Measurements from ENCODE around the gene TCAIM.

The TCAIM gene

GRCh38 chr3:44323341-44323955, 15.1 kb upstream of the TCAIM start:
- Histone ChIP-seq H3K9me3 (ENCODE audit: insufficient read depth, low read depth, low read length) (no peaks in the 10 kb centered on the region), H4K12ac (ENCODE audit: low read depth, low read length) (no peak overlapping the region), H3K4me1 (ENCODE audit: control insufficient read depth in 1 of 2, insufficient read depth in 2 of 2, low read length in 2 of 2) (no peaks in the 10 kb centered on the region), H3K4me3 (ENCODE audit: low read depth, low read length) (no peak overlapping the region), H3K4me2 (ENCODE audit: low read length) (no peak overlapping the region), H3K27ac (ENCODE audit: low read depth, low read length) (no peak overlapping the region), H2AFZ (ENCODE audit: insufficient read depth, low read length, poor library complexity) (no peak overlapping the region), H3K36me3 (ENCODE audit: control insufficient read depth in 1 of 2, insufficient read depth in 2 of 2, low read length in 2 of 2) (no peaks in the 10 kb centered on the region), H3K23ac (ENCODE audit: low read length) (no peak overlapping the region), H2BK12ac (ENCODE audit: low read length) (no peak overlapping the region), H3K4ac (ENCODE audit: low read depth, low read length) (no peak overlapping the region), H3K27me3 (ENCODE audit: insufficient read depth, low read length) (no peaks in the 10 kb centered on the region), H3K79me2 (ENCODE audit: control insufficient read depth, insufficient read depth, low read length, poor library complexity) (no peaks in the 10 kb centered on the region), H3K18ac (ENCODE audit: low read length) (no peak overlapping the region), H2BK120ac (ENCODE audit: insufficient read depth, low read length, poor library complexity) (no peak overlapping the region), H2BK5ac (ENCODE audit: low read depth, low read length, poor library complexity) (no peak overlapping the region), H3K9ac (ENCODE audit: low read length) (no peak overlapping the region), H3K14ac (ENCODE audit: low read length) (no peak overlapping the region), H2AK5ac (ENCODE audit: low read length) (no peak overlapping the region), H3K79me1 (ENCODE audit: low read length) (no peaks in the 10 kb centered on the region), H4K91ac (ENCODE audit: low read depth, low read length) (no peak overlapping the region), H4K8ac (ENCODE audit: low read depth, low read length) (no peak overlapping the region)
- no CpG with 5 or more reads among the region's 4 CpGs for WGBS (ENCODE audit: extremely low coverage, insufficient coverage, insufficient read length)
- DNase-seq, result peak; percentile 42 to 80

DNA sequence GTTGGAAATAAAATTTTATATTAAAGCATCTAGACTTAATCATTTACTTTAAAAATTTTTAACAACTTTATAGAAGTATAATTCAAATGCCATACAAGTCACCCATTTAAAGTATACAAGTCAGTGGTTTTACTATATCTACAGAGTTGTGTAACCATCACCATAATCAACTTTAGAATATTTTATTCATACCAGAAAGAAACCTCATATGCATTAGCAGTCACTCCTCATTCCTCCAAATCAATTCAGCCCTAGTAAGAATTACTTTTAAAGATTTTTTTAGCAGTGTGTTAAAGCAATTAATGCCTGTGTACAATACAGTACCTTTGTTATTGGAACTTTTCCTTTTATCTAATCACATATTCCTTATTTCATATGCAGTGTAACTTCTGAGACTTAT, 14.0 kb upstream of the TCAIM start:
- no peaks in the 10 kb centered on the region for H3K79me1 ChIP-seq (ENCODE audit: low read length)

GRCh38 chr3:44326019-44326418, 12.5 kb upstream of the TCAIM start:
- Histone ChIP-seq H3K27me3 (ENCODE audit: insufficient read depth, low read length) (no peaks in the 10 kb centered on the region), H4K12ac (ENCODE audit: low read depth, low read length) (no peak overlapping the region), H3K14ac (ENCODE audit: low read length) (no peak overlapping the region), H4K91ac (ENCODE audit: low read depth, low read length) (no peak overlapping the region), H3K36me3 (ENCODE audit: control insufficient read depth in 1 of 2, insufficient read depth in 2 of 2, low read length in 2 of 2) (no peaks in the 10 kb centered on the region), H3K18ac (ENCODE audit: low read length) (no peak overlapping the region), H3K4me2 (ENCODE audit: low read length) (no peak overlapping the region), H2BK12ac (ENCODE audit: low read length) (no peak overlapping the region), H3K23ac (ENCODE audit: low read length) (no peak overlapping the region), H3K4me1 (ENCODE audit: control insufficient read depth in 1 of 2, insufficient read depth in 2 of 2, low read length in 2 of 2) (no peaks in the 10 kb centered on the region), H3K9me3 (ENCODE audit: insufficient read depth, low read depth, low read length) (no peaks in the 10 kb centered on the region), H3K4me3 (ENCODE audit: low read depth, low read length) (no peak overlapping the region), H2BK5ac (ENCODE audit: low read depth, low read length, poor library complexity) (no peak overlapping the region), H2BK120ac (ENCODE audit: insufficient read depth, low read length, poor library complexity) (no peak overlapping the region), H2AK5ac (ENCODE audit: low read length) (no peak overlapping the region), H3K79me1 (ENCODE audit: low read length) (no peaks in the 10 kb centered on the region), H3K27ac (ENCODE audit: low read depth, low read length) (no peak overlapping the region), H3K79me2 (ENCODE audit: control insufficient read depth, insufficient read depth, low read length, poor library complexity) (no peaks in the 10 kb centered on the region), H3K4ac (ENCODE audit: low read depth, low read length) (no peak overlapping the region), H2AFZ (ENCODE audit: insufficient read depth, low read length, poor library complexity) (no peak overlapping the region), H4K8ac (ENCODE audit: low read depth, low read length) (no peak overlapping the region), H3K9ac (ENCODE audit: low read length) (no peak overlapping the region)
- no CpG with 5 or more reads among the region's 2 CpGs for WGBS (ENCODE audit: extremely low coverage, insufficient coverage, insufficient read length)
- DNase-seq, result no peak

More for the DNA sequence above, 14.0 kb upstream of the TCAIM start:
- DNase-seq, result no peak
- H4K8ac ChIP-seq (ENCODE audit: low read depth, low read length), result no peak overlapping the region
- H3K14ac ChIP-seq (ENCODE audit: low read length), result no peak overlapping the region
- H4K12ac ChIP-seq (ENCODE audit: low read depth, low read length), result no peak overlapping the region
- no peak overlapping the region for H2AK5ac ChIP-seq (ENCODE audit: low read length)
- H3K18ac ChIP-seq (ENCODE audit: low read length), result no peak overlapping the region
- H4K91ac ChIP-seq (ENCODE audit: low read depth, low read length), result no peak overlapping the region
- no peak overlapping the region for H3K23ac ChIP-seq (ENCODE audit: low read length)
- H2AFZ ChIP-seq (ENCODE audit: insufficient read depth, low read length, poor library complexity), result no peak overlapping the region
- H3K27ac ChIP-seq (ENCODE audit: low read depth, low read length), result no peak overlapping the region
- no peaks in the 10 kb centered on the region for H3K9me3 ChIP-seq (ENCODE audit: insufficient read depth, low read depth, low read length)
- H3K36me3 ChIP-seq (ENCODE audit: control insufficient read depth in 1 of 2, insufficient read depth in 2 of 2, low read length in 2 of 2), result no peaks in the 10 kb centered on the region
- H3K9ac ChIP-seq (ENCODE audit: low read length), result no peak overlapping the region
- H2BK12ac ChIP-seq (ENCODE audit: low read length), result no peak overlapping the region
- no peak overlapping the region for H3K4me3 ChIP-seq (ENCODE audit: low read depth, low read length)
- H3K4me1 ChIP-seq (ENCODE audit: control insufficient read depth in 1 of 2, insufficient read depth in 2 of 2, low read length in 2 of 2), result no peaks in the 10 kb centered on the region
- H3K4me2 ChIP-seq (ENCODE audit: low read length), result no peak overlapping the region
- H3K4ac ChIP-seq (ENCODE audit: low read depth, low read length), result no peak overlapping the region
- H3K79me2 ChIP-seq (ENCODE audit: control insufficient read depth, insufficient read depth, low read length, poor library complexity), result no peaks in the 10 kb centered on the region
- no peak overlapping the region for H2BK120ac ChIP-seq (ENCODE audit: insufficient read depth, low read length, poor library complexity)
- no peak overlapping the region for H2BK5ac ChIP-seq (ENCODE audit: low read depth, low read length, poor library complexity)
- H3K27me3 ChIP-seq (ENCODE audit: insufficient read depth, low read length), result no peaks in the 10 kb centered on the region

DNA sequence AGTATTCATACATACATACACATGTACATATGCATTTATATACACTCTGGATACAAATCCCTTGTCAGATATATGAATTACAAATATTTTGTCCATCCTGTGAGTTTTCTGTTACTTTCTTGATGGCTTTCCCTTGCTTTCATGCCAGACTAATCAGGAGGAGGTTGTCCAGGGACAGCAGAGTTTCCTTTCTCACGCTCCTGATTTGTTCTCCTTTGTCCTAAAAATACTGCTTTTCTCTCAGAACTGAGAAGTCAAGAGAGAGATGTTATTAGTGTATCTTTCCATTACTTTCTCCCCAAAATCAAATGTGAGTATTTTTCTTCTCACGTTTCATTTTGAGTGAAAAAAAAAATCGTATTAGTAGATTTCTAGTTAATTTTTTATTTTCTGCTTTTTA, 12.1 kb upstream of the TCAIM start:
- no peaks in the 10 kb centered on the region for H3K79me2 ChIP-seq (ENCODE audit: control insufficient read depth, insufficient read depth, low read length, poor library complexity)
- no peak overlapping the region for H3K14ac ChIP-seq (ENCODE audit: low read length)
- H3K23ac ChIP-seq (ENCODE audit: low read length), result no peak overlapping the region
- DNase-seq, result no peak
- H4K91ac ChIP-seq (ENCODE audit: low read depth, low read length), result no peak overlapping the region
- H4K8ac ChIP-seq (ENCODE audit: low read depth, low read length), result no peak overlapping the region
- H3K27me3 ChIP-seq (ENCODE audit: insufficient read depth, low read length), result no peaks in the 10 kb centered on the region
- no peak overlapping the region for H2BK5ac ChIP-seq (ENCODE audit: low read depth, low read length, poor library complexity)
- no CpG with 5 or more reads among the region's 3 CpGs for WGBS (ENCODE audit: extremely low coverage, insufficient coverage, insufficient read length)
- H3K4me1 ChIP-seq (ENCODE audit: control insufficient read depth in 1 of 2, insufficient read depth in 2 of 2, low read length in 2 of 2), result no peaks in the 10 kb centered on the region
- no peak overlapping the region for H3K18ac ChIP-seq (ENCODE audit: low read length)
- no peak overlapping the region for H4K12ac ChIP-seq (ENCODE audit: low read depth, low read length)
- H3K4ac ChIP-seq (ENCODE audit: low read depth, low read length), result no peak overlapping the region
- no peaks in the 10 kb centered on the region for H3K9me3 ChIP-seq (ENCODE audit: insufficient read depth, low read depth, low read length)
- no peak overlapping the region for H3K4me2 ChIP-seq (ENCODE audit: low read length)
- H2AFZ ChIP-seq (ENCODE audit: insufficient read depth, low read length, poor library complexity), result no peak overlapping the region
- H2BK120ac ChIP-seq (ENCODE audit: insufficient read depth, low read length, poor library complexity), result no peak overlapping the region
- H3K9ac ChIP-seq (ENCODE audit: low read length), result no peak overlapping the region
- H3K27ac ChIP-seq (ENCODE audit: low read depth, low read length), result no peak overlapping the region
- no peak overlapping the region for H3K4me3 ChIP-seq (ENCODE audit: low read depth, low read length)
- H2BK12ac ChIP-seq (ENCODE audit: low read length), result no peak overlapping the region
- H3K36me3 ChIP-seq (ENCODE audit: control insufficient read depth in 1 of 2, insufficient read depth in 2 of 2, low read length in 2 of 2), result no peaks in the 10 kb centered on the region
- no peak overlapping the region for H2AK5ac ChIP-seq (ENCODE audit: low read length)
- H3K79me1 ChIP-seq (ENCODE audit: low read length), result no peaks in the 10 kb centered on the region

Data from trophoblast cell (in vitro differentiated cells and primary cell).